HepG2 (cell line): ENCODE results near the gene C1orf21. TPM values are rescaled to one million over a fixed set of nuclear protein-coding genes. Genes with fewer than 3 reads are reported as not detected.

Source experiments
- DDIT3 ChIP-seq: sonication (generic); formaldehyde crosslinking; IDR thresholded peaks from 2 replicates; pipeline ENCODE4 v1.4.0; 2020; ENCODE audit warnings: mild to moderate bottlenecking, missing genetic modification reagents
- ELF4 ChIP-seq: sonication (generic); formaldehyde crosslinking; IDR thresholded peaks from 2 replicates; pipeline ENCODE4 v1.5.0; 2020; ENCODE audit warnings: missing genetic modification reagents, mild to moderate bottlenecking, moderate library complexity, borderline replicate concordance
- GMEB2 ChIP-seq: IDR thresholded peaks from 2 replicates; pipeline ENCODE4 v1.6.1; 2016; ENCODE audit warnings: missing biosample characterization, missing genetic modification reagents, low read depth
- HNRNPL ChIP-seq: fragments of 200-400 bp; formaldehyde crosslinking; IDR thresholded peaks from 2 replicates; pipeline ENCODE4 v1.6.1; 2017; ENCODE audit warnings: mild to moderate bottlenecking, low read depth, low read length
- KAT8 ChIP-seq: IDR thresholded peaks from 2 replicates; pipeline ENCODE4 v1.6.1; 2016; ENCODE audit warnings: missing genetic modification reagents, missing compliant biosample characterization
- MBNL3 ChIP-seq: fragments of 250-450 bp; sonication (Bioruptor Pico); conservative IDR thresholded peaks from 2 replicates; pipeline ENCODE4 v1.8.0; 2022; ENCODE audit warnings: mild to moderate bottlenecking, inconsistent platforms
- MIER3 ChIP-seq: IDR thresholded peaks from 2 replicates; pipeline ENCODE4 v1.6.1; 2016; ENCODE audit warnings: missing compliant biosample characterization, borderline replicate concordance
- NFYB ChIP-seq: sonication (generic); formaldehyde crosslinking; IDR thresholded peaks from 2 replicates; pipeline ENCODE4 v1.4.0; 2020; ENCODE audit warnings: missing genetic modification reagents
- PBX2 ChIP-seq: IDR thresholded peaks from 2 replicates; pipeline ENCODE4 v1.6.1; 2016; ENCODE audit warnings: control low read depth
- TOE1 ChIP-seq: sonication (generic); formaldehyde crosslinking; IDR thresholded peaks from 2 replicates; pipeline ENCODE4 v1.4.0; 2020; ENCODE audit warnings: mild to moderate bottlenecking, missing genetic modification reagents
- ZBTB40 ChIP-seq, 2 experiments: fragments of 450-650 bp in 1 of 2; sonication (generic) in 1 of 2; formaldehyde crosslinking in 1 of 2; IDR thresholded peaks; 2 replicates each; pipeline versions ENCODE4 v1.6.1 to v1.8.0; 2016 to 2022; ENCODE audit warnings: antibody characterized with exemption in 1 of 2, mild to moderate bottlenecking in 1 of 2, missing genetic modification reagents in 1 of 2
- ZNF180 ChIP-seq: sonication (generic); formaldehyde crosslinking; IDR thresholded peaks from 2 replicates; pipeline ENCODE4 v1.4.0; 2020; ENCODE audit warnings: low read depth, missing genetic modification reagents, borderline replicate concordance
- ZNF792 ChIP-seq: IDR thresholded peaks from 2 replicates; pipeline ENCODE4 v1.6.1; 2016
- ZXDC ChIP-seq: sonication (generic); formaldehyde crosslinking; IDR thresholded peaks from 2 replicates; pipeline ENCODE4 v1.5.0; 2020; ENCODE audit warnings: mild to moderate bottlenecking, missing genetic modification reagents
- polyA plus RNA-seq, 8 experiments: library from polyadenylated mRNA; depleted of rRNA in 3 of 8; stranded (reverse) in 7 of 8; unstranded in 1 of 8; fragments of >200 nt; fragmentation: Illumina TruSeq in 4 of 8; extraction: Trizol in 4 of 8; gene quantifications; 2 replicates each; pipeline versions ENCODE4 v1.2.1 to v1.2.3, GENCODE V29; 2011 to 2016; ENCODE audit warnings: low read depth in 4 of 8, missing spikeins in 1 of 8, mixed read lengths in 1 of 8; ENCODE audit not compliant: insufficient read depth in 1 of 8
- total RNA-seq, 5 experiments: library from RNA; depleted of rRNA; stranded (reverse); fragments of >200 nt; fragmentation: Illumina TruSeq; extraction: Trizol; gene quantifications; 2 replicates each; pipeline ENCODE4 v1.2.3, GENCODE V29; 2016; ENCODE audit warnings: low read depth in 1 of 5

Gene C1orf21
- total and polyA plus RNA-seq, 2 of the 13 experiments (the other 11 are each of a cell fraction or from before 2014, with no cell fraction given), result not detected

- no peak for TF ChIP-seq PBX2 (CRISPR knock-in tag)
- TF ChIP-seq GMEB2, result no peak
- no peak for TF ChIP-seq MBNL3 (CRISPR knock-in tag)
- no peak for TF ChIP-seq NFYB (CRISPR knock-in tag)
- no peak for TF ChIP-seq ZXDC (CRISPR knock-in tag)
- TF ChIP-seq TOE1 (CRISPR knock-in tag), result no peak
- TF ChIP-seq ELF4, result no peak
- TF ChIP-seq DDIT3, result no peak
- no peak for TF ChIP-seq ZNF180 (CRISPR knock-in tag)
- no peak for TF ChIP-seq ZNF792 (CRISPR knock-in tag)
- no peak for TF ChIP-seq ZBTB40 (IDR thresholded peaks at IDR 0.05)
- no peak for TF ChIP-seq ZBTB40 (CRISPR knock-in tag; IDR thresholded peaks at IDR 0.05)
- TF ChIP-seq HNRNPL, result no peak
- TF ChIP-seq KAT8, result no peak
- no peak for TF ChIP-seq MIER3 (CRISPR knock-in tag)
Measured at GRCh38 chr1:184664042-184664660, 277.3 kb downstream of the C1orf21 start (continued).
